GM23338 (cell line): ENCODE results near the gene HS6ST3. TPM values are rescaled to one million over a fixed set of nuclear protein-coding genes. Genes with fewer than 3 reads are reported as not detected.

Source experiments
- ATAC-seq: fragments of 200-7000 bp; cut with Tn5 transposase; 3 replicates; pipeline ENCODE4 v1.9.1; 2020
- DNase-seq: peaks from one replicate; pipeline ENCODE4 v3.0.0-alpha.2; 2015; ENCODE audit warnings: low spot score
- H2AFZ ChIP-seq: fragments of 200-600 bp; sonication (generic); 2 replicates; pipeline ENCODE4 v1.8.0; 2016; ENCODE audit warnings: antibody characterized with exemption, mild to moderate bottlenecking, moderate library complexity
- H3F3A ChIP-seq: fragments of 200-600 bp; sonication (generic); replicated peaks from 2 replicates; pipeline ENCODE4 v1.8.0; 2017; ENCODE audit warnings: antibody characterized with exemption, mixed run types, low read depth
- H3K27ac ChIP-seq: fragments of 200-600 bp; sonication (generic); 2 replicates; pipeline ENCODE4 v1.6.1; 2016; ENCODE audit warnings: low read depth
- H3K27me3 ChIP-seq: fragments of 200-600 bp; sonication (generic); 2 replicates; pipeline ENCODE4 v1.8.0; 2016; ENCODE audit warnings: mild to moderate bottlenecking, mixed run types, moderate library complexity; ENCODE audit not compliant: insufficient read depth
- H3K36me3 ChIP-seq: fragments of 200-600 bp; sonication (generic); 2 replicates; pipeline ENCODE4 v1.8.0; 2016; ENCODE audit warnings: mild to moderate bottlenecking; ENCODE audit not compliant: insufficient read depth
- H3K4me1 ChIP-seq: fragments of 200-600 bp; sonication (generic); 2 replicates; pipeline ENCODE4 v1.8.0; 2016; ENCODE audit warnings: mild to moderate bottlenecking, moderate library complexity; ENCODE audit not compliant: insufficient read depth
- H3K4me2 ChIP-seq: fragments of 200-600 bp; sonication (generic); 2 replicates; pipeline ENCODE4 v1.7.1; 2017; ENCODE audit warnings: mixed run types
- H3K4me3 ChIP-seq: fragments of 200-600 bp; sonication (generic); 2 replicates; pipeline ENCODE4 v1.6.1; 2016; ENCODE audit warnings: mixed run types
- H3K79me2 ChIP-seq: fragments of 200-600 bp; sonication (generic); replicated peaks from 2 replicates; pipeline ENCODE4 v1.8.0; 2017; ENCODE audit warnings: mild to moderate bottlenecking; ENCODE audit not compliant: insufficient read depth
- H3K9me2 ChIP-seq: fragments of 200-600 bp; sonication (generic); 2 replicates; pipeline ENCODE4 v1.8.0; 2017; ENCODE audit not compliant: insufficient read depth
- H4K20me1 ChIP-seq: fragments of 200-600 bp; sonication (generic); replicated peaks from 2 replicates; pipeline ENCODE4 v1.8.0; 2017; ENCODE audit warnings: mild to moderate bottlenecking; ENCODE audit not compliant: insufficient read depth
- H3K27ac Mint-ChIP-seq: 2 replicates; pipeline ENCODE4 v1.8.0; 2020; ENCODE audit warnings: inconsistent platforms, mild to moderate bottlenecking, moderate library complexity, mixed read lengths
- H3K27me3 Mint-ChIP-seq: 3 replicates; pipeline ENCODE4 v1.8.0; 2022; ENCODE audit warnings: low read depth, mild to moderate bottlenecking, moderate library complexity, mixed read lengths, inconsistent platforms; ENCODE audit not compliant: insufficient read depth, poor library complexity
- H3K36me3 Mint-ChIP-seq: 3 replicates; pipeline ENCODE4 v1.8.0; 2021; ENCODE audit warnings: low read depth, mild to moderate bottlenecking, inconsistent platforms, moderate library complexity, mixed read lengths
- H3K4me1 Mint-ChIP-seq: 3 replicates; pipeline ENCODE4 v1.8.0; 2020; ENCODE audit warnings: mild to moderate bottlenecking, inconsistent platforms, mixed read lengths
- H3K4me3 Mint-ChIP-seq: 3 replicates; pipeline ENCODE4 v1.8.0; 2021; ENCODE audit warnings: moderate library complexity, mild to moderate bottlenecking, inconsistent platforms, mixed read lengths
- H3K9me3 Mint-ChIP-seq: 3 replicates; pipeline ENCODE4 v1.8.0; 2020; ENCODE audit warnings: moderate library complexity, mild to moderate bottlenecking, inconsistent platforms, mixed read lengths
- CREB1 ChIP-seq: fragments of 250-450 bp; sonication (Bioruptor Pico); IDR thresholded peaks from 2 replicates; pipeline ENCODE4 v1.5.0; 2020; ENCODE audit warnings: low read depth, mild to moderate bottlenecking, moderate library complexity
- ETS1 ChIP-seq: IDR thresholded peaks from 2 replicates; pipeline ENCODE4 v1.6.1; 2016; ENCODE audit warnings: antibody characterized with exemption
- EZH2phosphoT487 ChIP-seq: fragments of 200-600 bp; sonication (generic); IDR thresholded peaks from one replicate; pipeline ENCODE4 v1.8.1; 2018; ENCODE audit warnings: antibody characterized with exemption; ENCODE audit not compliant: unreplicated experiment
- JUNB ChIP-seq: IDR thresholded peaks from one replicate; pipeline ENCODE4 v1.6.1; 2016; ENCODE audit warnings: antibody characterized with exemption; ENCODE audit not compliant: unreplicated experiment
- NANOG ChIP-seq: IDR thresholded peaks from 2 replicates; pipeline ENCODE4 v1.6.1; 2016; ENCODE audit warnings: antibody characterized with exemption, borderline replicate concordance
- POLR2AphosphoS5 ChIP-seq: IDR thresholded peaks from 2 replicates; pipeline ENCODE4 v1.6.1; 2016; ENCODE audit warnings: antibody characterized with exemption, low read depth
- REST ChIP-seq: IDR thresholded peaks from one replicate; pipeline ENCODE4 v1.6.1; 2018; ENCODE audit warnings: antibody characterized with exemption; ENCODE audit not compliant: unreplicated experiment
- STAT1 ChIP-seq: IDR thresholded peaks from one replicate; pipeline ENCODE4 v1.6.1; 2016; ENCODE audit warnings: antibody characterized with exemption; ENCODE audit not compliant: unreplicated experiment
- ZNF114 ChIP-seq: fragments of 250-450 bp; sonication (Bioruptor Pico); IDR thresholded peaks from 2 replicates; pipeline ENCODE4 v1.5.0; 2020; ENCODE audit warnings: mild to moderate bottlenecking, moderate library complexity
- ZNF331 ChIP-seq: fragments of 250-450 bp; sonication (Bioruptor Pico); IDR thresholded peaks from 2 replicates; pipeline ENCODE4 v1.5.0; 2020; ENCODE audit warnings: low read depth, mild to moderate bottlenecking, moderate library complexity
- polyA plus RNA-seq: library from polyadenylated mRNA; unstranded; fragments of >200 nt; fragmentation: Nextera tagmentation; extraction: Ambion mirVana; gene quantifications from 2 replicates; pipeline ENCODE4 v1.2.1, GENCODE V29; 2016
- total RNA-seq: library from RNA; depleted of rRNA; stranded (reverse); fragments of >200 nt; shearing (Covaris generic); gene quantifications from 2 replicates; pipeline ENCODE4 v1.2.3, GENCODE V29; 2014
- TF ChIP-seq, protein P1 (sequence below), 2 experiments: fragments of 200-600 bp in 1 of 2; sonication (generic) in 1 of 2; conservative IDR thresholded peaks; 2 replicates each; pipeline versions ENCODE4 v1.5.1 to v1.6.1; 2016 to 2017; ENCODE audit warnings: antibody characterized with exemption in 2 of 2, low read depth in 2 of 2, mild to moderate bottlenecking in 2 of 2, moderate library complexity in 1 of 2
- TF ChIP-seq, protein P2 (sequence below): fragments of 250-450 bp; sonication (Bioruptor Pico); IDR thresholded peaks from 2 replicates; pipeline ENCODE4 v1.5.0; 2020; ENCODE audit warnings: mild to moderate bottlenecking, moderate library complexity

The HS6ST3 gene
- total and polyA plus RNA-seq, 2 experiments from 2014 or later, result 0.52 to 0.80 TPM

DNA sequence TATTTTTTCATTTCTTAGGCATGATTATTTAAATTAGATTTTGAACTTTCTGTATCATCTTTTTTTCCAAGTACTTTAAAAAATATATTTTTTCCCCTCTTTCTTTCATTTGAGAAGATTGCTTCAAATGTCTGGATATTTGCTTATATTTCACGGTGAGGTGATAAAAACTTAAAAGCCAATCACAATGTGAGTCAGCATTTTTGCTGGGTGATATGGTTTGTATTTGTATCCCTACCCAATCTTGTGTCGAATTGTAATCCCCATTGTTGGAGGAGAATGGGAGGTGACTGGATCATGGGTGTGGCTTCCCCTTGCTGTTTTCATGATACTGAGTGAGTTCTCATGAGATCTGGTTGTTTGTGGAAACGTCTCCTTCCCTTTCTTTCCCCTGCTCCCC, 583.9 kb downstream of the HS6ST3 start (continued):
- TF ChIP-seq REST (no peak), ZNF331 (CRISPR knock-in tag) (no peak), POLR2AphosphoS5 (no peak), NANOG (no peak)

- no peak for TF ChIP-seq JUNB
- TF ChIP-seq EZH2phosphoT487, result no peak
- TF ChIP-seq POLR2AphosphoS5, result no peak
- TF ChIP-seq STAT1, result no peak
- TF ChIP-seq ZNF114 (CRISPR knock-in tag), result no peak
- no peak for TF ChIP-seq NANOG
- TF ChIP-seq CREB1 (CRISPR knock-in tag), result no peak
- TF ChIP-seq, protein P1, sequence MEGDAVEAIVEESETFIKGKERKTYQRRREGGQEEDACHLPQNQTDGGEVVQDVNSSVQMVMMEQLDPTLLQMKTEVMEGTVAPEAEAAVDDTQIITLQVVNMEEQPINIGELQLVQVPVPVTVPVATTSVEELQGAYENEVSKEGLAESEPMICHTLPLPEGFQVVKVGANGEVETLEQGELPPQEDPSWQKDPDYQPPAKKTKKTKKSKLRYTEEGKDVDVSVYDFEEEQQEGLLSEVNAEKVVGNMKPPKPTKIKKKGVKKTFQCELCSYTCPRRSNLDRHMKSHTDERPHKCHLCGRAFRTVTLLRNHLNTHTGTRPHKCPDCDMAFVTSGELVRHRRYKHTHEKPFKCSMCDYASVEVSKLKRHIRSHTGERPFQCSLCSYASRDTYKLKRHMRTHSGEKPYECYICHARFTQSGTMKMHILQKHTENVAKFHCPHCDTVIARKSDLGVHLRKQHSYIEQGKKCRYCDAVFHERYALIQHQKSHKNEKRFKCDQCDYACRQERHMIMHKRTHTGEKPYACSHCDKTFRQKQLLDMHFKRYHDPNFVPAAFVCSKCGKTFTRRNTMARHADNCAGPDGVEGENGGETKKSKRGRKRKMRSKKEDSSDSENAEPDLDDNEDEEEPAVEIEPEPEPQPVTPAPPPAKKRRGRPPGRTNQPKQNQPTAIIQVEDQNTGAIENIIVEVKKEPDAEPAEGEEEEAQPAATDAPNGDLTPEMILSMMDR (conservative IDR thresholded peaks at IDR 0.05; ENCODE audit: low read depth in 2 of 2), result no peak
- TF ChIP-seq ETS1, result no peak
- no peak for TF ChIP-seq ZNF331 (CRISPR knock-in tag)
- TF ChIP-seq, protein P2, sequence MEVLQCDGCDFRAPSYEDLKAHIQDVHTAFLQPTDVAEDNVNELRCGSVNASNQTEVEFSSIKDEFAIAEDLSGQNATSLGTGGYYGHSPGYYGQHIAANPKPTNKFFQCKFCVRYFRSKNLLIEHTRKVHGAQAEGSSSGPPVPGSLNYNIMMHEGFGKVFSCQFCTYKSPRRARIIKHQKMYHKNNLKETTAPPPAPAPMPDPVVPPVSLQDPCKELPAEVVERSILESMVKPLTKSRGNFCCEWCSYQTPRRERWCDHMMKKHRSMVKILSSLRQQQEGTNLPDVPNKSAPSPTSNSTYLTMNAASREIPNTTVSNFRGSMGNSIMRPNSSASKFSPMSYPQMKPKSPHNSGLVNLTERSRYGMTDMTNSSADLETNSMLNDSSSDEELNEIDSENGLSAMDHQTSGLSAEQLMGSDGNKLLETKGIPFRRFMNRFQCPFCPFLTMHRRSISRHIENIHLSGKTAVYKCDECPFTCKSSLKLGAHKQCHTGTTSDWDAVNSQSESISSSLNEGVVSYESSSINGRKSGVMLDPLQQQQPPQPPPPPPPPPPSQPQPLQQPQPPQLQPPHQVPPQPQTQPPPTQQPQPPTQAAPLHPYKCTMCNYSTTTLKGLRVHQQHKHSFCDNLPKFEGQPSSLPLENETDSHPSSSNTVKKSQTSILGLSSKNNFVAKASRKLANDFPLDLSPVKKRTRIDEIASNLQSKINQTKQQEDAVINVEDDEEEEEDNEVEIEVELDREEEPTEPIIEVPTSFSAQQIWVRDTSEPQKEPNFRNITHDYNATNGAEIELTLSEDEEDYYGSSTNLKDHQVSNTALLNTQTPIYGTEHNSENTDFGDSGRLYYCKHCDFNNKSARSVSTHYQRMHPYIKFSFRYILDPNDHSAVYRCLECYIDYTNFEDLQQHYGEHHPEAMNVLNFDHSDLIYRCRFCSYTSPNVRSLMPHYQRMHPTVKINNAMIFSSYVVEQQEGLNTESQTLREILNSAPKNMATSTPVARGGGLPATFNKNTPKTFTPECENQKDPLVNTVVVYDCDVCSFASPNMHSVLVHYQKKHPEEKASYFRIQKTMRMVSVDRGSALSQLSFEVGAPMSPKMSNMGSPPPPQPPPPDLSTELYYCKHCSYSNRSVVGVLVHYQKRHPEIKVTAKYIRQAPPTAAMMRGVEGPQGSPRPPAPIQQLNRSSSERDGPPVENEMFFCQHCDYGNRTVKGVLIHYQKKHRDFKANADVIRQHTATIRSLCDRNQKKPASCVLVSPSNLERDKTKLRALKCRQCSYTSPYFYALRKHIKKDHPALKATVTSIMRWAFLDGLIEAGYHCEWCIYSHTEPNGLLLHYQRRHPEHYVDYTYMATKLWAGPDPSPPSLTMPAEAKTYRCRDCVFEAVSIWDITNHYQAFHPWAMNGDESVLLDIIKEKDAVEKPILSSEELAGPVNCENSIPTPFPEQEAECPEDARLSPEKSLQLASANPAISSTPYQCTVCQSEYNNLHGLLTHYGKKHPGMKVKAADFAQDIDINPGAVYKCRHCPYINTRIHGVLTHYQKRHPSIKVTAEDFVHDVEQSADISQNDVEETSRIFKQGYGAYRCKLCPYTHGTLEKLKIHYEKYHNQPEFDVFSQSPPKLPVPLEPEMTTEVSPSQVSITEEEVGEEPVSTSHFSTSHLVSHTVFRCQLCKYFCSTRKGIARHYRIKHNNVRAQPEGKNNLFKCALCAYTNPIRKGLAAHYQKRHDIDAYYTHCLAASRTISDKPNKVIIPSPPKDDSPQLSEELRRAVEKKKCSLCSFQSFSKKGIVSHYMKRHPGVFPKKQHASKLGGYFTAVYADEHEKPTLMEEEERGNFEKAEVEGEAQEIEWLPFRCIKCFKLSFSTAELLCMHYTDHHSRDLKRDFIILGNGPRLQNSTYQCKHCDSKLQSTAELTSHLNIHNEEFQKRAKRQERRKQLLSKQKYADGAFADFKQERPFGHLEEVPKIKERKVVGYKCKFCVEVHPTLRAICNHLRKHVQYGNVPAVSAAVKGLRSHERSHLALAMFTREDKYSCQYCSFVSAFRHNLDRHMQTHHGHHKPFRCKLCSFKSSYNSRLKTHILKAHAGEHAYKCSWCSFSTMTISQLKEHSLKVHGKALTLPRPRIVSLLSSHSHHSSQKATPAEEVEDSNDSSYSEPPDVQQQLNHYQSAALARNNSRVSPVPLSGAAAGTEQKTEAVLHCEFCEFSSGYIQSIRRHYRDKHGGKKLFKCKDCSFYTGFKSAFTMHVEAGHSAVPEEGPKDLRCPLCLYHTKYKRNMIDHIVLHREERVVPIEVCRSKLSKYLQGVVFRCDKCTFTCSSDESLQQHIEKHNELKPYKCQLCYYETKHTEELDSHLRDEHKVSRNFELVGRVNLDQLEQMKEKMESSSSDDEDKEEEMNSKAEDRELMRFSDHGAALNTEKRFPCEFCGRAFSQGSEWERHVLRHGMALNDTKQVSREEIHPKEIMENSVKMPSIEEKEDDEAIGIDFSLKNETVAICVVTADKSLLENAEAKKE (CRISPR knock-in tag), result no peak
- Histone ChIP-seq H3K4me3 (no peak overlapping the region), H3K4me1 (no peaks in the 10 kb centered on the region), H4K20me1 (no peaks in the 10 kb centered on the region; the same call in 1 of the 2 replicates), H3K9me2 (no peaks in the 10 kb centered on the region), H3K27me3 (no peaks in the 10 kb centered on the region), H3F3A (no peaks in the 10 kb centered on the region), H2AFZ (no peak overlapping the region), H3K4me2 (no peak overlapping the region), H3K36me3 (no peaks in the 10 kb centered on the region), H3K79me2 (no peaks in the 10 kb centered on the region), H3K27ac (no peak overlapping the region)
- Mint-ChIP-seq H3K36me3 (no peaks in the 10 kb centered on the region), H3K9me3 (peaks cover 4% of the 10 kb centered on the region; the same call in 1 of the 3 replicates), H3K27ac (no peak overlapping the region), H3K4me1 (peaks cover 6% of the 10 kb centered on the region; the same call in 1 of the 3 replicates), H3K27me3 (peaks cover 2% of the 10 kb centered on the region), H3K4me3 (no peak overlapping the region)
- DNase-seq (no peak), ATAC-seq (no peak)
Observed at GRCh38 chr13:96677029-96677428, 587.1 kb downstream of the HS6ST3 start.
